ENCODE data around the gene PHF5A. TPM values are rescaled to one million over a fixed set of nuclear protein-coding genes. Genes with fewer than 3 reads are reported as not detected.

Gene PHF5A
- total RNA-seq, 4 donors from 2014 or later, result 21.5 to 47.3 (median 41.5) TPM

DNA sequence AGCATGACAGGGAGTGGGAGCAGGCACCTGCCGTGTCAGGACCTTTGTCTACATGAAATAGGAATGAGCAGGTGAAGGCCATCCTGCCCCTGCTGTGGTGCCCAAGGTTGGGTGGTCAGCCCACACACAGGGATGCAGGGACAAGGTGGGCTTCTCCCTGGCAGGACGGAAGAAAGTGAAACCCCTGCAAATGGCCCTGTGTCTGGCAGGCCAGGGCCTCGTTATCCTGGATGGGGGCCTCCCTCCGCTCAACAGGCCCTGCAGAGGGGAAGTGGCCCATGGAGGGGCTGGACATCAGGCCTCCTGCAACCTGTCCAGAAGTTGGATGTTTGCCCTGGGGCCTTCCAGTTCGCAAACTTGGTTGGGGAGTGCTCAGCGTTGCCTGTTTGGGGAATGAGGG lies 36.8 kb downstream of the PHF5A start:
- Histone ChIP-seq H3K27ac (no peak overlapping the region), H3K9me3 (no peaks in the 10 kb centered on the region), H3K4me3 (no peak overlapping the region), H3K36me3 (peaks cover 15 to 75% (median 31%) of the 10 kb centered on the region in 3 donors), H3K27me3 (no peaks in the 10 kb centered on the region), H3K4me1 (peaks cover 6 to 40% (median 18%) of the 10 kb centered on the region in 3 donors)
- 68 to 86% methylated on average over 2 to 6 of the region's 6 CpGs for WGBS, 2 donors
- intact Hi-C loops (cut with DNase I), result no loop called here
- TF ChIP-seq POLR2A (IDR thresholded peaks at IDR 0.05), result no peak
- no peak for TF ChIP-seq CTCF (IDR thresholded peaks at IDR 0.05)
- no peak for DNase-seq

GRCh38 chr22:41429951-41430332 lies 38.5 kb downstream of the PHF5A start:
- DNase-seq, result no peak
- intact Hi-C loops (cut with DNase I), result no loop called here
- no peaks in the 10 kb centered on the region for H3K27me3 ChIP-seq
- WGBS, 2 donors, result 96 to 98% methylated on average over 6 to 8 of the region's 8 CpGs
- no peaks in the 10 kb centered on the region for H3K9me3 ChIP-seq
- H3K27ac ChIP-seq, result no peak overlapping the region
- peaks cover 0 to 75% (median 15%) of the 10 kb centered on the region in 3 donors for H3K36me3 ChIP-seq
- TF ChIP-seq CTCF (IDR thresholded peaks at IDR 0.05) (no peak), POLR2A (IDR thresholded peaks at IDR 0.05) (no peak)
- no peak overlapping the region for H3K4me3 ChIP-seq
- H3K4me1 ChIP-seq, result peaks cover 0 to 22% (median 15%) of the 10 kb centered on the region in 3 donors

DNA sequence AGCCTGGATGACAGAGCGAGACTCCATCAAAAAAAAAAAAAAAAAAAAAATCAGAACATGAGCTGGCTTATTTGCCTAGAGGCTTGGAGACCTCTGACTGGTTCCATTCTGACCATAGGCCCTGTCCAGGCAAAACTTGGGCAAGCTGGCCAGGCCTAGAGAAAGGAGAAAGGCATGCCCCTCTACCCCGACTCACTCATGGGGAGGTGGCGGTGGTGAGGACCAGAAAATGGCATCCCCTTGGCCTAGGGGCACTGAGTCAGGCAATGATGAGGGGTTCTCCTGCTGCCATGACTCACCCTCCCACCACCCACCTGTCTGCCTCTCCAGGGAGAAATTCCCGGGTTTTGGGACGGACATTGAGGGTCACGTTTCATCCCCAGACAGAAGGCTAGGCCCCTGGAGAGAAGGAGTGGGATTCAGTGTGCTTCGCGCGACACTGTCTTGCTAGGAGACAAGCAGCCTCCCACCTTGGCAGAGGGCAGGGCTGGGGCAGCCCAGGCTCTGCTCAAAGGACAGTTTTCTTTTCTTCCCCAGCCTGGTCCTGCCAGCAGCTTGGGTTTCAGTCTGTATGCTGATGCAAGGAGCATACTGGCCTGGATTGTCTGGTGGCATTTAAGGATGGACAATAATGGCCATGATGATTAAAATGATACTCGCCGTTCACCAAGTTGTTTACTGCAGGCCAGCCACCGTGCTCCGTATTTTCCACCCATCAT lies 39.1 kb downstream of the PHF5A start:
- H3K4me1 ChIP-seq, result peaks cover 0 to 17% (median 9%) of the 10 kb centered on the region in 3 donors
- H3K36me3 ChIP-seq, result peaks cover 0 to 75% (median 9%) of the 10 kb centered on the region in 3 donors
- no peaks in the 10 kb centered on the region for H3K9me3 ChIP-seq
- TF ChIP-seq CTCF (IDR thresholded peaks at IDR 0.05) (no peak), POLR2A (IDR thresholded peaks at IDR 0.05) (no peak)
- 80 to 86% methylated on average over 7 to 13 of the region's 13 CpGs for WGBS, 2 donors
- DNase-seq, result no peak
- no peaks in the 10 kb centered on the region for H3K27me3 ChIP-seq
- no peak overlapping the region for H3K27ac ChIP-seq
- intact Hi-C loops (cut with DNase I), result no loop called here
- H3K4me3 ChIP-seq, result no peak overlapping the region

DNA sequence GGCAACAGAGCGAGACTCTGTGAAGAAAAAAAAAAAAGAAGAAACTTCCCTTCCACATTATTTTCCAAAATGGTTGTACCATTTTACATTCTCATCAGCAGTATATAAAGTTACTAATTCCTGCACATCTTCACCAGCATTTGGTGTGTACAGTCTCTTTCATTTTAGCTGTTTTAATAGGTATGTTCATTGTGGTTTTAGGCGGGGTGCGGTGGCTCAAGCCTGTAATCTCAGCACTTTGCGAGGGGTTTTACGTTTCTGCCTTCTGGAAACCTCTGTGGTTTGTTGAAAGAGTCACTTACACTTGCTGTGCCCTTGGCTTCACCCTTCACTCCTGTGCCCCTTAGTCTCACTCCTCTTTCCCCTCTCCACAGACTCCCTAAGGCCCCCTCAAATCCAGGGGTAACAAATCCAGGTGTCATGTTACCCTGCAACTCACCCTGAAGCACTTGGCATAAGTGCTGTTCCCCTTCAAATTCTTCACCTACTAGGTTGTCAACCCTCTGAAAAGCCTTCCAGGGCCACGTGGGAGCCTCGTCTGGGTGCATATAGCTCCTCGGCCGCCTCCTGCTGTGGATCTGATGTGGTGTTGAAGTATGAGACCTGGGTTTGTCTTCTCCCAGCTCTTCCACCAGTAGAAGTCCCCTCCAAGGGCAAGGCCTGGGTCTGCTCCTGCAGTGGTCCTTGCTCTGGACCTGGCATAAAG lies 42.7 kb downstream of the PHF5A start:
- no peaks in the 10 kb centered on the region for H3K9me3 ChIP-seq
- no peaks in the 10 kb centered on the region for H3K4me1 ChIP-seq
- TF ChIP-seq POLR2A (IDR thresholded peaks at IDR 0.05) (no peak), CTCF (IDR thresholded peaks at IDR 0.05) (no peak)
- H3K27me3 ChIP-seq, result no peaks in the 10 kb centered on the region
- peaks cover 0 to 58% (median 0%) of the 10 kb centered on the region in 3 donors for H3K36me3 ChIP-seq
- H3K27ac ChIP-seq, result no peak overlapping the region
- DNase-seq, result no peak
- 50 to 66% methylated on average over 7 to 9 of the region's 9 CpGs for WGBS, 2 donors
- intact Hi-C loops (cut with DNase I), result no loop called here
- no peak overlapping the region for H3K4me3 ChIP-seq

GRCh38 chr22:41418717-41419116 lies 49.8 kb downstream of the PHF5A start:
- Histone ChIP-seq H3K27me3 (no peaks in the 10 kb centered on the region), H3K27ac (peak overlapping the region; percentile 49 to 88 (median 81)), H3K4me3 (no peak overlapping the region), H3K9me3 (no peaks in the 10 kb centered on the region), H3K4me1 (peaks cover 29 to 53% (median 34%) of the 10 kb centered on the region in 3 donors), H3K36me3 (peaks cover 0 to 10% (median 0%) of the 10 kb centered on the region in 3 donors)
- intact Hi-C loops (cut with DNase I), result no loop called here
- no peak for TF ChIP-seq POLR2A (IDR thresholded peaks at IDR 0.05)
- TF ChIP-seq CTCF (IDR thresholded peaks at IDR 0.05), result no peak
- WGBS, 2 donors, result 85 to 92% methylated on average over 2 to 8 of the region's 9 CpGs
- DNase-seq, result no peak
